Mesendoderm (in vitro differentiated cells): ENCODE measurements around the gene SPRING1.

Source experiments
- DNase-seq: peaks from one replicate; pipeline ENCODE4 v3.0.0; 2013
- H2AK5ac ChIP-seq: 2 replicates; pipeline ENCODE4 v1.6.1; 2013; ENCODE audit warnings: low read length, inconsistent platforms
- H2BK120ac ChIP-seq: 2 replicates; pipeline ENCODE4 v1.6.1; 2013; ENCODE audit warnings: low read depth, mild to moderate bottlenecking, low read length, moderate library complexity, mixed read lengths
- H2BK15ac ChIP-seq: replicated peaks from 2 replicates; pipeline ENCODE4 v1.6.1; 2013; ENCODE audit warnings: low read depth, mild to moderate bottlenecking, moderate library complexity
- H2BK5ac ChIP-seq: 2 replicates; pipeline ENCODE4 v1.6.1; 2013; ENCODE audit warnings: low read length, inconsistent platforms
- H3K18ac ChIP-seq: 2 replicates; pipeline ENCODE4 v1.6.1; 2013; ENCODE audit warnings: mild to moderate bottlenecking, low read length, mixed read lengths
- H3K23ac ChIP-seq: one replicate; pipeline ENCODE4 v1.6.1; 2013; ENCODE audit warnings: low read length
- H3K27ac ChIP-seq: 2 replicates; pipeline ENCODE4 v1.5.1; 2013; ENCODE audit warnings: low read depth, mild to moderate bottlenecking, inconsistent platforms, low read length, moderate library complexity
- H3K27me3 ChIP-seq: 2 replicates; pipeline ENCODE4 v1.6.1; 2013; ENCODE audit warnings: low read length, control low read depth, mild to moderate bottlenecking, inconsistent platforms; ENCODE audit not compliant: insufficient read depth, poor library complexity
- H3K36me3 ChIP-seq: 2 replicates; pipeline ENCODE4 v1.6.1; 2013; ENCODE audit warnings: low read length, inconsistent platforms; ENCODE audit not compliant: control insufficient read depth, insufficient read depth
- H3K4ac ChIP-seq: one replicate; pipeline ENCODE4 v1.6.1; 2013; ENCODE audit warnings: low read depth, mild to moderate bottlenecking, low read length, moderate library complexity
- H3K4me1 ChIP-seq: 2 replicates; pipeline ENCODE4 v1.6.1; 2013; ENCODE audit warnings: low read depth, low read length, inconsistent platforms; ENCODE audit not compliant: control insufficient read depth
- H3K4me2 ChIP-seq: 2 replicates; pipeline ENCODE4 v1.6.1; 2013; ENCODE audit warnings: low read length
- H3K4me3 ChIP-seq: 2 replicates; pipeline ENCODE4 v1.5.1; 2013; ENCODE audit warnings: mild to moderate bottlenecking, low read length
- H3K56ac ChIP-seq: one replicate; pipeline ENCODE4 v1.6.1; 2013; ENCODE audit warnings: low read length
- H3K79me1 ChIP-seq: 2 replicates; pipeline ENCODE4 v1.6.1; 2013; ENCODE audit warnings: low read length, inconsistent platforms
- H3K79me2 ChIP-seq: 2 replicates; pipeline ENCODE4 v1.6.1; 2013; ENCODE audit warnings: mild to moderate bottlenecking, low read length; ENCODE audit not compliant: control insufficient read depth, insufficient read depth
- H3K9ac ChIP-seq: 2 replicates; pipeline ENCODE4 v1.6.1; 2013; ENCODE audit warnings: low read length, inconsistent platforms
- H4K5ac ChIP-seq: one replicate; pipeline ENCODE4 v1.6.1; 2013; ENCODE audit warnings: low read length
- H4K8ac ChIP-seq: one replicate; pipeline ENCODE4 v1.6.1; 2013; ENCODE audit warnings: low read depth, mild to moderate bottlenecking, control low read depth, low read length, moderate library complexity
- WGBS: extraction: QIAGEN DNeasy Blood & Tissue Kit; methylation state at CpG from one replicate; pipeline ENCODE4 v1.1.7; 2013; ENCODE audit warnings: low lambda C conversion rate, missing lambda C conversion rate; ENCODE audit not compliant: insufficient coverage; ENCODE audit errors: extremely low coverage; 5-methylcytosine and 5-hydroxymethylcytosine counted together

The SPRING1 gene

DNA sequence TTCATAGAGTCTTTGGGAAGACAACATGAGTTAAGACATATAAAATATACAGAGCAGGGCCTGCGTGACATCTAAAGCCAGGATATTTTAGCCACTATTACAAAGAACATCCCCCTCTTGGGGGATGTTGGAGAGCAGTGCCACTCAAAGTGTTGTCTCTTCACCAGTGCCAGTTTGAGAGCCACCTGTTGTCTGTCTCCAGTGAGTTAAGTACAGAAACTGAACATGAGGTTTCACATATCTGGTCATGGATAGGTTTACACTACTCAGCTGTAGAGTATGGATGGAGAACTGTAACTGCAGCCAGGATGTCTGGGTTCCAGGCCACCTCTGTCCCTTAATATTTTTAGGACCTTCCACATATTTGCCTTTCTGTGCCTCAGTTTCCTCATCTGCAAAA, 39.4 kb upstream of the SPRING1 start:
- Histone ChIP-seq H3K4ac (no peak overlapping the region), H3K27me3 (no peaks in the 10 kb centered on the region), H3K4me2 (no peak overlapping the region), H2BK120ac (no peak overlapping the region), H2BK15ac (no peak overlapping the region), H2AK5ac (no peak overlapping the region), H3K79me1 (no peaks in the 10 kb centered on the region), H3K56ac (no peak overlapping the region), H3K18ac (no peak overlapping the region), H3K4me3 (no peak overlapping the region), H4K8ac (no peak overlapping the region), H3K79me2 (no peaks in the 10 kb centered on the region), H4K5ac (no peak overlapping the region), H3K4me1 (no peaks in the 10 kb centered on the region), H3K27ac (no peak overlapping the region), H3K23ac (no peak overlapping the region), H3K36me3 (no peaks in the 10 kb centered on the region), H2BK5ac (no peak overlapping the region), H3K9ac (no peak overlapping the region)
- DNase-seq: no peak
- WGBS: no CpG with 5 or more reads among the region's 1 CpG

DNA sequence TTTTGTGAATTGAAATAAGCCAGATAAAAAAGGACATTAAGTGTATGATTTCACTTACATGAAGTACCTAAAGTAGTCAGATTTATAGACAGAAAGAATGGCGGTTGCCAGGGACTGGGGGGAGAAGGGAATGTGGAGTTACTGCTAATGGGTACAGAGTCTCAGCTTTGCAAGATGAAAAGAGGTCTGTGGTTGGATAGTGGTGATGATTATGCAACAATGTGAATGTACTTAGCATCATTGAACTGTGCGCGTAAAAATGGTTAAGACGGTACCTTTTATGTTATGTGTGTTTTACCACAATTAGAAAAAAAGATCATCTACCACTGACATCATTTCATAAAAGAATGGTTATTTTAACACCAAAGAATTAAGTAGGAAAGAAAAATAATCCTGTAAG, 36.2 kb upstream of the SPRING1 start:
- H3K4me3 ChIP-seq: no peak overlapping the region
- H2BK5ac ChIP-seq: no peak overlapping the region
- no peak overlapping the region for H3K56ac ChIP-seq
- no peak overlapping the region for H2AK5ac ChIP-seq
- H2BK15ac ChIP-seq: no peak overlapping the region
- no CpG with 5 or more reads among the region's 4 CpGs for WGBS
- H3K4me2 ChIP-seq: no peak overlapping the region
- no peak overlapping the region for H3K18ac ChIP-seq
- H4K8ac ChIP-seq: no peak overlapping the region
- no peaks in the 10 kb centered on the region for H3K27me3 ChIP-seq
- H3K79me2 ChIP-seq: no peaks in the 10 kb centered on the region
- H3K23ac ChIP-seq: no peak overlapping the region
- no peak overlapping the region for H2BK120ac ChIP-seq
- H3K79me1 ChIP-seq: no peaks in the 10 kb centered on the region
- no peak for DNase-seq
- no peak overlapping the region for H3K27ac ChIP-seq
- H3K4me1 ChIP-seq: no peaks in the 10 kb centered on the region
- no peak overlapping the region for H4K5ac ChIP-seq
- no peak overlapping the region for H3K4ac ChIP-seq
- no peaks in the 10 kb centered on the region for H3K36me3 ChIP-seq
- H3K9ac ChIP-seq: no peak overlapping the region

DNA sequence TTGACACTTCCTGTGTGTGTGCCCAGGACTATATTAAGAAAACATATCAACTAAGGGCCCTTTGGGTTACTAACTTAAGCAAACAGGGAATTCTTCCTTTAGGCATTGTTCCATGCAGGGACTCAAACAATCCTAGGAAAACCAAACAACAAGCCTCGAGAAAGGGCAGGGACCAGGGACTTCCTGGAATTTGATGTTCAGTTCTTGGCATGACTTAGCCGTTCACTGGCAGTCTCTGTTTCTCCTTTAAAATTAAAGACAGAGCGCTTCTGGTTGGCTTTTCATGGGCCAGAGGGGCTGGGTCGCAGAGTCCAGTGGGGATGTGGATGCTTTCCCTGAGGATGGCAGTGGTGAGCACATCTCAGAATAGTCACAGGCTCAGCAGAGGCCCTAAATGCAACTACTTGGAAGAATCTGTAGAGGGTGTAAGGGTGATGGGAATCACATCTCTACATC, 35.4 kb upstream of the SPRING1 start:
- Histone ChIP-seq H3K27ac (no peak overlapping the region), H2BK15ac (no peak overlapping the region), H2BK120ac (no peak overlapping the region), H3K9ac (no peak overlapping the region), H3K18ac (no peak overlapping the region), H3K36me3 (no peaks in the 10 kb centered on the region), H3K23ac (no peak overlapping the region), H3K56ac (no peak overlapping the region), H3K27me3 (no peaks in the 10 kb centered on the region), H4K5ac (no peak overlapping the region), H2BK5ac (no peak overlapping the region), H3K79me2 (no peaks in the 10 kb centered on the region), H3K4me3 (no peak overlapping the region), H3K4me1 (no peaks in the 10 kb centered on the region), H4K8ac (no peak overlapping the region), H3K4ac (no peak overlapping the region), H3K79me1 (no peaks in the 10 kb centered on the region), H3K4me2 (no peak overlapping the region), H2AK5ac (no peak overlapping the region)
- peak; percentile 68 for DNase-seq
- no CpG with 5 or more reads among the region's 4 CpGs for WGBS

DNA sequence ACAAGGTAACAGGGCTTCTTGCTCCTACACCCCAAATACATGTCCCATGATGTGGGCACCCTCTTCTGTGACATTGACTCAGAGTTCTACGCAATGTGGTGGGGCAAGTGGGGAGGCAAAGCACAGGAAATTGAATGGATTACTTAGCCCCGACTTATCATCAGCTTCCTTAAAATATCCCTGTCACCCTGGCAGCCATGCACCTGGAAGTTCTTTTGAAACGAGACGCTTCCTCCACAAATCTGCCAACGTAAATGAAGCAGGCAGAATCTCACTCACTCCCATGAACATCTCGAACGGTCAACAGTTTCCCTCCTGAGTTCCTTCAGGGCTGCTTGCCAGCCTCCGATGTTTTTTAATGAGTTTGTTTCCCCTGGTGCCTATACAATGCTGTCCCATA, 33.8 kb upstream of the SPRING1 start:
- H2BK120ac ChIP-seq: no peak overlapping the region
- no peaks in the 10 kb centered on the region for H3K79me2 ChIP-seq
- no peaks in the 10 kb centered on the region for H3K27me3 ChIP-seq
- H2BK15ac ChIP-seq: no peak overlapping the region
- H3K27ac ChIP-seq: no peak overlapping the region
- no peak overlapping the region for H3K4me3 ChIP-seq
- no peak overlapping the region for H3K9ac ChIP-seq
- H4K8ac ChIP-seq: no peak overlapping the region
- H4K5ac ChIP-seq: no peak overlapping the region
- no peak overlapping the region for H3K23ac ChIP-seq
- no peak overlapping the region for H3K4me2 ChIP-seq
- no peak overlapping the region for H3K18ac ChIP-seq
- peak; percentile 23 for DNase-seq
- H2BK5ac ChIP-seq: no peak overlapping the region
- H3K36me3 ChIP-seq: no peaks in the 10 kb centered on the region
- H3K79me1 ChIP-seq: no peaks in the 10 kb centered on the region
- WGBS: no CpG with 5 or more reads among the region's 8 CpGs
- H2AK5ac ChIP-seq: no peak overlapping the region
- no peak overlapping the region for H3K56ac ChIP-seq
- no peaks in the 10 kb centered on the region for H3K4me1 ChIP-seq
- no peak overlapping the region for H3K4ac ChIP-seq

DNA sequence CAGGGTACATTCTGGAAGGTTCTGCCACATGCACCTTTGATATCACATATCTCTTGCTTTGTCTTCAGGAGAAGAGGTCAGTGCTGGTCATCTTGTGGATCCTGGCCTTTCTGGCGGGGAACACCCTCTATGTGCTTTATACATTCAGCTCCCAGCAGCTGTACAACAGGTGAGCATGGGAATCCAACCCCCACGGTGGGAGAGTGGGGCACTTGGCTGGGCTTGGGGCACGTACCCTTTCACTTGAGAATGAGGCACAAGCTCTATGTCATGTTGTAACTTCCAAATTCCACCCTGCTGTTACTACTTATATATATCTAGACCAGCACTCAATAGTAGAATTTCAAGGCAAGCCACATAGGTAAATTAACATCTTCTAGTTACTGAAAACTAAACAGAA, 28.9 kb upstream of the SPRING1 start:
- no peaks in the 10 kb centered on the region for H3K36me3 ChIP-seq
- H3K4me1 ChIP-seq: no peaks in the 10 kb centered on the region
- H2BK15ac ChIP-seq: no peak overlapping the region
- WGBS: no CpG with 5 or more reads among the region's 3 CpGs
- H2AK5ac ChIP-seq: no peak overlapping the region
- H2BK5ac ChIP-seq: no peak overlapping the region
- no peaks in the 10 kb centered on the region for H3K79me1 ChIP-seq
- H3K23ac ChIP-seq: no peak overlapping the region
- no peak for DNase-seq
- H2BK120ac ChIP-seq: no peak overlapping the region
- H3K79me2 ChIP-seq: no peaks in the 10 kb centered on the region
- no peak overlapping the region for H4K8ac ChIP-seq
- H3K27me3 ChIP-seq: no peaks in the 10 kb centered on the region
- no peak overlapping the region for H3K4ac ChIP-seq
- H3K4me3 ChIP-seq: no peak overlapping the region
- no peak overlapping the region for H3K9ac ChIP-seq
- no peak overlapping the region for H4K5ac ChIP-seq
- no peak overlapping the region for H3K18ac ChIP-seq
- no peak overlapping the region for H3K56ac ChIP-seq
- no peak overlapping the region for H3K4me2 ChIP-seq
- H3K27ac ChIP-seq: no peak overlapping the region

DNA sequence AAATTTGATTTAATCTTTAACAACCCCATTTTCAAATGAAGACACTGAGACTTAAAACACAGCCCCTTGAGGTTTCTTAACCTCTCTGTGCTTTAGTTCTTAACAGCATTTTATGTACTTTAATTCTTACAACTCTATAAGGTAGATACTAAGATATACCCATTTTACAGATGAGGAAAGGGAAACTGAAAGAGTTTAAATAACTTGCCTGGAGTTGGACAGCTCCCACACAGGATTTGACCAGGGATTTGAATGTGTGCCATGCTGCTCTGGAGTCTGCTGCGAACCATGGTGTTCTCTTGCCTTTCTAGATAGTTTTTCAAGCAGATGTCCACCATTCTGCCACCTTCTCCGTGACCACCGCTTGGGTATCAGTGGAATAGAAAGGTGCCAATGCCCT, 28.4 kb upstream of the SPRING1 start:
- no CpG with 5 or more reads among the region's 3 CpGs for WGBS
- Histone ChIP-seq H3K9ac (no peak overlapping the region), H3K4me3 (no peak overlapping the region), H4K8ac (no peak overlapping the region), H3K79me2 (no peaks in the 10 kb centered on the region), H3K18ac (no peak overlapping the region), H3K27me3 (no peaks in the 10 kb centered on the region), H4K5ac (no peak overlapping the region), H3K23ac (no peak overlapping the region), H3K4me2 (no peak overlapping the region), H2BK120ac (no peak overlapping the region), H3K36me3 (no peaks in the 10 kb centered on the region), H2BK5ac (no peak overlapping the region), H3K56ac (no peak overlapping the region), H2BK15ac (no peak overlapping the region), H3K4me1 (no peaks in the 10 kb centered on the region), H3K79me1 (no peaks in the 10 kb centered on the region), H2AK5ac (no peak overlapping the region), H3K27ac (no peak overlapping the region), H3K4ac (no peak overlapping the region)
- DNase-seq: no peak
